Eye (tissue), 1 donor: Measurements from ENCODE around the gene SART1.

Experiments
- DNase-seq: peaks from one replicate; pipeline ENCODE4 v3.0.0-alpha.2; 2015

Gene SART1, protein sequence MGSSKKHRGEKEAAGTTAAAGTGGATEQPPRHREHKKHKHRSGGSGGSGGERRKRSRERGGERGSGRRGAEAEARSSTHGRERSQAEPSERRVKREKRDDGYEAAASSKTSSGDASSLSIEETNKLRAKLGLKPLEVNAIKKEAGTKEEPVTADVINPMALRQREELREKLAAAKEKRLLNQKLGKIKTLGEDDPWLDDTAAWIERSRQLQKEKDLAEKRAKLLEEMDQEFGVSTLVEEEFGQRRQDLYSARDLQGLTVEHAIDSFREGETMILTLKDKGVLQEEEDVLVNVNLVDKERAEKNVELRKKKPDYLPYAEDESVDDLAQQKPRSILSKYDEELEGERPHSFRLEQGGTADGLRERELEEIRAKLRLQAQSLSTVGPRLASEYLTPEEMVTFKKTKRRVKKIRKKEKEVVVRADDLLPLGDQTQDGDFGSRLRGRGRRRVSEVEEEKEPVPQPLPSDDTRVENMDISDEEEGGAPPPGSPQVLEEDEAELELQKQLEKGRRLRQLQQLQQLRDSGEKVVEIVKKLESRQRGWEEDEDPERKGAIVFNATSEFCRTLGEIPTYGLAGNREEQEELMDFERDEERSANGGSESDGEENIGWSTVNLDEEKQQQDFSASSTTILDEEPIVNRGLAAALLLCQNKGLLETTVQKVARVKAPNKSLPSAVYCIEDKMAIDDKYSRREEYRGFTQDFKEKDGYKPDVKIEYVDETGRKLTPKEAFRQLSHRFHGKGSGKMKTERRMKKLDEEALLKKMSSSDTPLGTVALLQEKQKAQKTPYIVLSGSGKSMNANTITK

DNA sequence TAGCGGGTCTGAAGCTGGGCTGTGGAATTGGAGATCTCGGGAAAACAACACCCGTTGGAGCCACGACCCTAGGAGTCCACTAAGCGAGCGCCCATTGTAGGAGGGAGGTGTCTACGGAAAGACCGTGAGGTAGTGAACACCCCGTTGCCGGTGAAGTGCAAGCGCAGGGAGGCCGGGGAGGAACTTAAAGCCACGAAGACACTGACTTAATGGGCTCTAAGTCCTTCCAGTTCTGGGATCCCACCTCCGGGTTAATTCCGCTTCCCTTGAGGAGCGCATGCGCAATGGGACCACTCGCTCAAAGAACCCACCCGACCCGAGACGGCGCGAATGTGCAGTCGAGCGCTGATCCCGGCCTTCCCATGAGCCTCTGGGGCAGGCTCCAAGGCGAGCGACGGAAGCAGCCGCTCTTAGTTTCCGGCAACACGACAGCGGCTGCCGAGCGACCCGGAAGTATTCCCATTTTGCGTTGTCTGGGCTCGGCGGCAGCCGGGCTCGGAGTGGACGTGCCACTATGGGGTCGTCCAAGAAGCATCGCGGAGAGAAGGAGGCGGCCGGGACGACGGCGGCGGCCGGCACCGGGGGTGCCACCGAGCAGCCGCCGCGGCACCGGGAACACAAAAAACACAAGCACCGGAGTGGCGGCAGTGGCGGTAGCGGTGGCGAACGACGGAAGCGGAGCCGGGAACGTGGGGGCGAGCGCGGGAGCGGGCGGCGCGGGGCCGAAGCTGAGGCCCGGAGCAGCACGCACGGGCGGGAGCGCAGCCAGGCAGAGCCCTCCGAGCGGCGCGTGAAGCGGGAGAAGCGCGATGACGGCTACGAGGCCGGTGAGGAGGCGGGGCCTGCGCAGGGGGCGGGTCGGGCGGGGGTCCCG is at the start of gene SART1:
Gene SART1, plus strand, starts transcription at position 468 of the 874 bp plus-strand sequence. Its CDS starts 47 bp downstream, at position 515.
- DNase-seq: peak; percentile 99

DNA sequence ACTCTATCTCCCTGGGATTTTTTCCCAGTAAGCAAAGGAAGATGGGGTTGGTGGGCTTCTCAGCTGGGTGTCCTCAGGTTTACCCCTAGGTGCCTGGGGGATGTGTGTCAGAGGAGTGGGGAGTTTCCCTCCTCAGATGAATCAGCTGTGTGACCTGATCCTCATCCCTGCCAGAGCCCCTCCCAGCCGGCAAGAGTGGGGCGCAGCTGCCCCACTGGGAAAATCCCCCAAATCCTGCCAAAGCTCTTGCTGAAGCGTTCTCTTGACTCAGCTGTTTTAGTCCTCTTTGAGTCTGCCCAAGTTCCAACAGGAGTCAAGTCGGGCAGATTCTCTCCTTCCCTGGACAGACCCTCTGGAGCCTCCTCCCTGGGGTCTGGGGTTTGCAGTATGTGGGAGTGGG is 48.7 kb upstream of the SART1 start:
- no peak for DNase-seq

DNA sequence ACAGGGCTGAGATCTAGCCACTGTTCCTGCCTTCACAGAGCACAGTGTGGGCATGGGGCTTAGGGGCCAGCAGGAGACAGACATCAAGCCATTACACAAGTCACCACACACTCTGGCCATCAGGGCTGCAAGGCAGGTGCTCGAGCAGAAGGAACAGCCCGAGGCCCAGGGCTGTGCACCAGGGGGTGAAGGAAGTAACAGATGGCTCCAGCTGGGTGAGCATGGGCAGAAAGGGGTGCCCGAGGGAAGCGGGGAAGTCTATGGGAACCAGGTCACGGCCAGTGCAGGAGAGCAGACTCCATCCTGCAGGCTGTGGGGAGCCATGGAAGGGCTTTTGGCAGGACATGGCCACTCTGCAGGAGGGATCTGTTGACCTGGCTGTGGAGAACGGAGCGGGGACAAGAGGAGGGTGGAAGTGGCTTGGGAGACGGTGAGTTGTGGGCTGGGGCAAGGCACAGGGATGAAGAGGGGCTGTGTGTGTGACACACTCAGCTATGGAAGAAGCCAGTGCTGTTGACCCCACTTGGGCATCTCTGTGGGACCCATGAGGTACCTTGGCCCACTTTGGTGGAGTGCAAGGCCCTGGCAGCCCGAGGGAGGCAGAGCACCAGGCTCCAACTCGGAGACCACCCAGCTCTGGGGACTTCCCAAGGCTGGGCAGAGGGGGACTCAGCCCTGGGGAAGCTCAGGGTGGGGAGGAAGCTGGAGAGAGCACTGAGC is 46.3 kb upstream of the SART1 start:
- DNase-seq: peak; percentile 54

DNA sequence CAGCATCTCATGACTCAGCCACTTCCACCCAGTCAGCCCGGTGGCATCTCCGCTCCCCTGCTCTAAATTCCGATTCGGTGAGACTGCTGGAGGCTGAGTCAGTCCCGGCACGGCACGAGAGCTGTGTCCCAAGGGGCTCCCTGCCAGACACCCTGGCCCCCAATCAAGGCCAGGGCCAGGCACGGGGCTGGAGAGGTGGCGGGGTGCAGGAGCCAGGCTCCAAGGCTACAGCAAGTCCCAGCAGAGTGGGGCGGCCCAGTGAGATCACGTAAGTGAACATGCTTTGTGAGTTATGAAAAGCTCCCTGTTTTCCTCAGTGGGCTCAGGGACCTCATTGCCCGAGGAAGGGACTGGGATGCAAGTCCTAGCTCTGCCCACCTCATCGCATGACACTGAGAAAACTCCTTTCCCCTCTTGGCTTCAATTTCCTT is 45.7 kb upstream of the SART1 start:
- peak; percentile 36 for DNase-seq

DNA sequence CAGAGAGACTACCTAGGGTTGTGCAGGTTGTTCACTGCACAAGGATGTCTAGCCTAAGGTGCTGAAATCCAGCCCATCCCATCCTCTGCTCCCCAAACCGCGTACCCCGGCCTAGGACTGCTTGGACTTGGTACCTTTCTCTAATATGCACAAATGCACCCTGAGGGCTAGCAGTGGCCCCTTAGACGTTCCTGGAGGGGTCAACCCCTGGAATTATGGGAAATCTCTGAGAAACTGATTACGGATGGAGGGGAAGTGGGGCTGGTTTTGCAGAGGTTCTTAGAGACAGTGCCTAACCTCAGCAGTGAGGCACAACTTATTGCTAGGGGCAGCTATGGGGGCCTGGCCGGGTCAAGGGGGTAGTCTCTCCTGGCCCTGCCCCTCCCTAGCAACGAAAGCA is 45.1 kb upstream of the SART1 start:
- no peak for DNase-seq

DNA sequence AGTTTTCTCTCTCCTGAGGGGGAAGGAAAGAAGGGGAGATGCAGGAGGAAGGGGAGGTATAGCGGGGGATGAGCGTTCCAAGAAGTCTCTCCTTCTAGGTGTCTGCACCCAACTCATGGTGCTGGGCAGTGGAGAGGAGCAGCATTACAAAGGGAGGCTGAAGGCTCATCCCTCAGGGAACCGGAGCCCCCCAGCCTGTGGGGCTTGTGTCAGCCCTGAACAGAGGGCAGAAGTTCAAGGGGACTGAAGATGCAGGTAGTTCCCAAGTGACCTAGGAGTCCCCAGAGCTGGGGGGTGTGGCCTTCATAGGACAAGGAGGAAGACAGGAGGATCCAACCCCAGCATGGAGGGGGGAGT is 44.5 kb upstream of the SART1 start:
- no peak for DNase-seq

DNA sequence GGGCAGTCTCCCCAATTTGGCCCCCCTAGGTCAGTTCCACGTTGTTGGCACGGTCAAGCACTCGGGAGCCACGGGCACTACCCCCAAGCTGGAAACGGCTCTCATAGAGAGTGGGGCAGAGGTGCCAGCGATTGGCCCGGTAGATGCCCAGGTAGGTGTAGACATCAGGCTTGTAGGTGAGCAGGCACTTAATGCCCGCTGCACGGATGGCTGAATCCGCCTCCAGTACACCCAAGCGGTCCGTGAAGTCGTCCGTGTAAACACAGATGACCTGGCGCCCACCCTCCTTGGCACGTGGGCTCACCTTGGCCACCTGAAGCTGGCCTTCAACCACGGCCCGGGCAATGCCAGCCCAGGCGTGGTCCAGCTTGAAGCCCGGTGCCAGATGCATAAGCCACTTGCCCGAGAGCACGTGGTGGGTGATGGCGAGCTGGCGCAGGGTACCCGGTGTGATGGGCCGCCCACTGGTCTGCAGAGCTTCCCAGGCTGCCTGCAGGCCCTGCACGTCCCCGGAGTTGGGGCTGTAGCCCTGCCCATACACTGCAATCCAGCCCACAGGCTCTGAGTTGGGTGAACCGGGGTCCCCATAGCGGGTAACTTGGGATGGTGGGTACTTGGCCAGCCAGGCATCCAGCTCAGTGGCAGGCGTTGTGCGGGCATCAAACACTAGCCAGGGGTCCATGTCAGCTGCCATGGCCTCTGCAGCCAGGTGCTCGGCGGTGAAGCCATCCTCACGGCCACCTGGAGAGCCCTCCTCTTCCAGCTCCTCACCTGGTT is 43.9 kb upstream of the SART1 start:
- no peak for DNase-seq

DNA sequence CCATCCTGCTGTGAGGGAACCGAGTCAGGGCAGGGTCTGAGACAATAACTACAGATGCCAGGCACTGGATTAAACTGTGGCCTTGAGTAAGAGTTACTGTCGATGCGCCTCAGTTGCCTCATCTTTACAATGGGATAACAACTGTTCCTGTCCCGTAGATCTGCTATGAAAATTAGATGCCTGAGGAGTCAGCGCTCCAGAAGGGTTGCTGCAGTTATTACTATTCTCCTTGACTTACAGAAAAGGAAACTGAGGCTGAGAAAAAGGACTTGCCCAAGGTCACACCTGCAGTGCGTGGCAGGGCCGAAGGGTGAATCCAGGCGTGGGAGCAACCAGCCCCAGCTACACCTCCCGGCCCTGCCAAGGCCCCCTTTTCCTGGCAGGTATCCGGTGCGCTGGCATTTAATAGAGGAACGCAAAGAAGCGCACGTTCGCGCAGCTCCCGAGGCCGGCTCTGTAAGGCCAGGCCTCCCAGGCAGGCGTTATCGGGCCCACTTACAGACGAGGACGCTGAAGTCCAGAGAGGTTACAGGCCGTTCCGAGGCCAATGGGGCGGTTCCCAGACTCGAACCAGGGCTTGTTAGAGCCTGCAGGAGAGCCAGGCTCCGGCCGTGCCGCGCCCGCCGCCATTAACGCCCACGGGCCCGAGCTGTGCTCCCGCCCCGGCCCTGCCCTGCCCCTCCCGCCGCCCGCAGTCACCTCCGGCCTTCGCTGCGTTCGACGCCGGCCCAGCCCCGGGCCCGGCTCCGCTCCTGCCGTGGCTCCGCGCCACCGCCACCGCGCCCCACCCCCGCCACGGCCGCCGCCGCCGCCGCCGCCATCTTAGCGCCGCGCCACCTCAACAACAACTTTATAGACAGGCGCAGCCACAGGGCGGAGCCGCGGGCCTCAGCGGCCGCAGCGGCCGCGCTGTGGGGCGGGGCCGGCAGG is 43.1 kb upstream of the SART1 start, which contains the start of gene C11orf68:
Gene C11orf68, minus strand, starts transcription at position 852 of the 930 bp plus-strand sequence. Its CDS starts 31 bp downstream, at position 821.
- peak; percentile 67 for DNase-seq

DNA sequence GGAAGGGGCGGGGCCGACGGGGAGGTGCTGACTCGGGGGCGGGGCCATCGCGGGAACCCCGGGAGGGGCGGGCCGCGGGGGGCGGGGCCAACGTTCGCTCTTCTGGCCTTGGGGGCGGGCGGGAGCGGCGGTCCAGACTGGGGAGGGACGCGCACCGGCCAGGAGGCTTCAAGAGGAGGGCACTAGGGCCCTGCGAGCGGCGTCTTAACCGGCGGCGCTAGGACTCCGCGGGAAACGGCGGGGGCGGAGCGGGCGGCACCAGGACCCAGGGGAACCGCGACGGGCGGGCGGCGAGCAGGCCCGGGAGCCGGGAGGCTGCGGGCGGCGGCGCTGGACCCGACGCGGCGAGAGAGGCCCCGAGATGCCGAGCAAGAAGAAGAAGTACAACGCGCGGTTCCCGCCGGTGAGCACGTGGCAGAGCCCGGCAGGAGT is 42.4 kb upstream of the SART1 start, which contains the start of gene DRAP1:
Gene DRAP1, plus strand, starts transcription at position 286 of the 432 bp plus-strand sequence. Its CDS starts 76 bp downstream, at position 362.
- peak; percentile 99 for DNase-seq

DNA sequence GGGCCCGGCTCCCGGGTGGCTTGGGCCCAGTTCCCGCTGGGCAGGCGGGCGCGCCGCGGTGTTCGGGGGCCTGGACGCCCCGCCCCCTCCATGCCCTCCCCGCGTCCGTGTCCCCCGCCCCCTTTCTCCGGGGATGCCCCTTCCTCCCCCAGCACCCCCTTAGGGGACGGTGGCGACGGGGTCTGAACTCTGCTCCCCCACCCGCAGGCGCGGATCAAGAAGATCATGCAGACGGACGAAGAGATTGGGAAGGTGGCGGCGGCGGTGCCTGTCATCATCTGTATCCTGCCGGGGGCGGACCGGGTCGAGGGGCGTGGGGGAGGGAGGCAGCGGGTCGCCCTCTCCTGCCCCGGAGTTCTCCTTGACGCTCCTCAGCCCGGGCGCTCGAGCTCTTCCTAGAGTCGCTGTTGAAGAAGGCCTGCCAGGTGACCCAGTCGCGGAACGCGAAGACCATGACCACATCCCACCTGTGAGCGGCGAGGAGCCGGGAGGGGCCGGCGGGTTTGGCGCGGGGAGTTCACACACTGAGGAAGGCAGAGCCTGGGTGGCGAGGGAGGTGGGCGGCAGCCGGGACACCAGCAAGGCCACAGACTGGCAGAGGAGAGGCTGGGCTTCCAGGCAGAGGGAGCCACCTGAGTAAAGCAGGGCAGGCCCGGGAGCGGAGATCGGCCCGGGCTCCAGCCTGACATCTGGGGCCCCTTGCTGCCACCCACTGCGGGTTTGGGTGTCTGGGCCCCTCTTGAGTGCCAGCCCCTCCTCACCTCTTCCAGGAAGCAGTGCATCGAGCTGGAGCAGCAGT is 41.8 kb upstream of the SART1 start:
- peak; percentile 66 for DNase-seq

DNA sequence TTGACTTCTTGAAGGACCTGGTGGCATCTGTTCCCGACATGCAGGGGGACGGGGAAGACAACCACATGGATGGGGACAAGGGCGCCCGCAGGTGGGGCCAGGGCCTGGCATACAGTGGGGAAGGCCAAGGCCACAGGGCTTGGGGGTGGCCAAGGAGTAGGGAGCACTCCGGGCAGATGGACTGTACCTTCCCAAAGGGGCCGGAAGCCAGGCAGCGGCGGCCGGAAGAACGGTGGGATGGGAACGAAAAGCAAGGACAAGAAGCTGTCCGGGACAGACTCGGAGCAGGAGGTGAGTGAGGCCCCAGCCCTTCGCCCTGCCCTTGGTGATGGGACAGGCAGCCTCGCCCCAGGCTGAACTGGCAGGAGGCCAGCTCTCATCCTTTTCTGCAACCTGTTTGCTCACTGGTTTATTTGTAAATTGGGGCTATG is 41.1 kb upstream of the SART1 start:
- DNase-seq: no peak

DNA sequence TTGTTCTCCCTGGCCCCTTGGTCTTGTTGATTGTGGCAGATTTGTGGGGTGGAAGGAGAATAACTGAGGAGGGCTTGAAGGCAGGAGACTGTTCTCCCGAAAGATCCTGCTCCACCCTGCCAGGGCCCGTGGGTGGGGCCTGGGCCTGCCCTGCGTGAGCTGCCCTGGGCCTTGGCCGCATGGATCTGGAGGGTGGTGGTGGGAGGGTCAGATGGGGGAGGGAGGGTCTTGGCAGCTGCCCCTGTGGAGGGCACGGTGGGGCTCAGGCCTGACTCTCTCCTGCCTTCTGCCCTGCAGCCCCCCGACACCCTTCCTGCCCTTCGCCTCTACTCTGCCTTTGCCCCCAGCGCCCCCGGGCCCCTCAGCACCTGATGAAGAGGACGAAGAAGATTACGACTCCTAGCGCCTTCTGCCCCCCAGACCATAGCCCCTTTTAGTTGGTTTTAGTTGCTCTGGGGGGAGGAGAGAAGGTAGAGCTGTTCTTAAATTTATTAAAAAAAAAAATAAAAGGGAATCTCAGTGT is 40.4 kb upstream of the SART1 start:
- no peak for DNase-seq

DNA sequence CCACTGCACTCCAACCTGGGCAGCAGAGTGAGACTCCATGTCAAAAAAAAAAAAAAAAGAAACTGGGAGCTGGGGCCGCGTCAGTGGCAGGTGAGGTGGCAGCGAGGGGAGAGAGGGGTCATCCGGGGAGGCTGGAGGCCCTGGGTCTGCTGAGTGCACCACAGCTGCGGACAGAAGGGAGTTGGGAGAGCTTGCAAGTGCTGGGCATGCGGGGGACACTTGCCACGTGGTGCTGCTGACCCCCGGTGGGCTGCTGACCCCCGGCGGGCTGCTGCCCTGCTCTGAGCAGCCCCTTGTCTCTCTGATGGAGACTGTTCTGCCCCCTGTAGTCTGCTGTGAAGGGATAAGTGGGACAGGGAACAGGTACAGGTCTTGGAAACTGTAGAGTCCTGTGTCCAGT is 39.7 kb upstream of the SART1 start:
- DNase-seq: no peak

DNA sequence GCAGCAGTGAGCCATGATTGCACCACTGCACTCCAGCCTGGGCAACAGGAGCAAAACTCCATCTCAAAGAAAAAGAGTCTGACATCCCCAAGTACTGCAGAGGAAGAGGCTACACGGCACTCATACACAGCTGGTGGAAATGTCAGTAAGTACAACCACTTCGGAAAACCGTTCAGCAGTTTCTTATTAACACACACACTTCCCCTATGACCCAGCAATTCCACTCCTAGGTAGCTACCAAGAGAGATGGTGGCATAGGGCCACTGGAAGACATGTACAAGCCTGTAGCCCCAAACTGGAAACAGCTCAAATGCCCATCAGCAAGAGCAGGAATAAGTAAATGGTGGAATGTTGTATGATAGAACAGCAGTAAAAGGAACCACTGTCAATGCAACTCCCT is 39.0 kb upstream of the SART1 start:
- no peak for DNase-seq

DNA sequence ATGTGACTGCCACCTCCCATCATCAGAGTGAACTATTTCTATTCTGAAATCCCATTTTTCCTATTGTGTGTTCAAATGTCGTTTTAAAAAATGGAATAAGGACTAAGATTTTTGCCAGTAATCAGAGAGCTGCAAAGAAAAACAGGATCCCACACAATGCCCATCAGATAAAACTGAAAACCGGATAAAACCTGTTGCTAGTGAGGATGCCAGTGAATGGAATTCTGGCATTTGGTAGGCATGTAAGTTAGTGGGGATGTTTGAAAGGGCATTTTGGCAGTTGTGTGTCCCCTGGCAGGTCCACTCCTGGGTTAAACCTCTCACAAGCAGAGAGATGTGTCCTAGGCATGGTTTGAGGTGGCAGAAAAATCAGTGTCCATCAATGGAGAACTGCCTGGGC is 36.1 kb upstream of the SART1 start:
- DNase-seq: no peak

DNA sequence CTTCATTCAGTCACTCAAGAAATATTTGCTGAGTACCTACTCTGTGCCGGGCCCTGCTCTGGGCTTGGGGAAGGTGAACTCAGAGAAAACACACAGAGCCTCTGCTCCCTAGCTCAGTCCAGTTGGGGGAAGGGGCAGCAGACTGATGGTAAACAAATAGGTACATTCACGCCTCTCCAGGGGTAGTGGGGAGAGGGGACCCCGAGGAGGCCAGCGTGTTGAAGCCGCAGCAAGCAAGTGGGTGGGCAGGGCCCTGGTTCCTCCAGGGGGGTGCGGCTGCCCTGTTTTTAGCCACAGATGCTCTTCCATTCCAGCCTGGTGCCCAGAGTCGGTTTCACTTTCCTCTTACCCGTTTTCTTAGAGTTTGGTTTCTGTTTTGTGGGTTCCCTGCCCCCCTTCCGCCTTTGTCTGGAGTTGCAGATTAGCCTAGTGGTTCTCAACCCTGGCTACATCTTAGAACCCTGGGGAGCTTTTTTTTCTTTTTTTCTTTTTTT is 33.6 kb upstream of the SART1 start:
- no peak for DNase-seq

DNA sequence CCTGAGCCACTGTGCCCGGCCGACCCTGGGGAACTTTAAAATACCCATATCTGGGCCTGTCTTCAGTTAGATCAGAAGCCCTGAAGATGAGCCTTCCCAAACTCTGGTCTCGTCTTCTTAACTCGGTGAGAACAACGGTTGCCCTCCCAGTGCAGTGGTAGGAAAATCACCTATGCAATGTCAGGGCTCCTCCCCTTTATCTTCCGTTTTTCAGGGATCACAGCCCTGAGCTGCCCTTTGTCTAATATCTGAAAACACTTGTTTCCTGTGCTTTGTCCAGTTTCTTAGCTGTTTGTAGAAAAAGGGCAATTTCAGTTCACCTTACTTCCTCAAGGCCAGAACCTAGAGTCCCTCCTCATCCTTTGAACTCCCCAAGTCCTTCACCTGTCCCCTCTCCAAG is 32.9 kb upstream of the SART1 start:
- DNase-seq: no peak

DNA sequence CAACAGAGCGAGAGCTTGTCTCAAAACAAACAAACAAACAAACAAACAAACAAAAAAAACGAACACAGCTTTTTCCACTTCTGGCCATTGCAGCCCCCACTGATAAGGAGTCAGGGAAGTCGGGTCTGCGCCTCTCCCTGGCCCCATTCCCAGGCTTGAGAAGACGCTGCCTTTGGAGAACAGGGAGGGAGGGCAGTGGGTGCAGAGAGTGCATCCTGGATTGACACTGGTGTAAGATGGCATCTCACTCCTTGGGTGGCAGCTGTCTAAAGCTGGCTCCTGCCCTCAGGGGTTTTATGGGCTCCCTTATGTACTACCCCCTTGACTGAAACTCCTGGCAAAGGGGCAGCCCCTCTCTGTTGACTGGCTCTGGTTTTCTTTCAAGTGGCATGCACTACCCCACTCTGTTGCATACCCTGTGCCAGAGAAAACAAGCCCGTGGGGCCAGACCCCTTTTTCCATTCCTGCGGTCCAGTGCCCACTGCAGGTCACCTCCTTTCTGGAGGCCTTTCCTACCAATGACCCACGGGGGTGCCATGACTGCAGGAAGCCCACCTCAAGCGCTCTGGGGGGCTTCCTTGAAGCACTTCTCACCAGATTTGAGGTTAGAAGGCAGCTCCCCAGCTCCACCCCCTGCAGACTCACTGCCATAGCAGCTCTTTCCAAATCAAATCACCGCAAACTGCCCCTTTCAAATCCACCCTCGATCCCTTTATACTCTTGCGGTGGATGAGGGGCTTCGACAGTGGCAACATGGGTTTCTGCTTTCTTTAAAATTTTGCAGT is 29.6 kb upstream of the SART1 start:
- no peak for DNase-seq
